ENCODE results near the gene KCP.

Gene KCP

GRCh38 chr7:128919881-128920799 lies 9.6 kb upstream of the KCP start:
- H3K4me3 ChIP-seq (ENCODE audit: low read length) = no peak overlapping the region
- no peak for DNase-seq (ENCODE audit: low read depth)
- TF ChIP-seq CTCF (IDR thresholded peaks at IDR 0.05; ENCODE audit: insufficient read depth, low read depth, low read length, missing control alignments) = no peak

- TF ChIP-seq CTCF (IDR thresholded peaks at IDR 0.05; ENCODE audit: insufficient read depth, low read depth, low read length, missing control alignments) = no peak
- H3K4me3 ChIP-seq (ENCODE audit: low read length) = no peak overlapping the region
- DNase-seq (ENCODE audit: low read depth) = no peak
Observed at GRCh38 chr7:128919241-128919640, 8.7 kb upstream of the KCP start.

GRCh38 chr7:128918016-128918665 lies 7.6 kb upstream of the KCP start:
- no peak for TF ChIP-seq CTCF (IDR thresholded peaks at IDR 0.05; ENCODE audit: insufficient read depth, low read depth, low read length, missing control alignments)
- no peak overlapping the region for H3K4me3 ChIP-seq (ENCODE audit: low read length)
- no peak for DNase-seq (ENCODE audit: low read depth)

GRCh38 chr7:128917122-128917521 lies 6.6 kb upstream of the KCP start:
- no peak overlapping the region for H3K4me3 ChIP-seq (ENCODE audit: low read length)
- TF ChIP-seq CTCF (IDR thresholded peaks at IDR 0.05; ENCODE audit: insufficient read depth, low read depth, low read length, missing control alignments) = no peak
- no peak for DNase-seq (ENCODE audit: low read depth)

- TF ChIP-seq CTCF (IDR thresholded peaks at IDR 0.05; ENCODE audit: insufficient read depth, low read depth, low read length, missing control alignments) = no peak
- no peak for DNase-seq (ENCODE audit: low read depth)
- H3K4me3 ChIP-seq (ENCODE audit: low read length) = no peak overlapping the region
Observed at GRCh38 chr7:128916643-128916915, 6.1 kb upstream of the KCP start.

GRCh38 chr7:128915841-128916642 lies 5.5 kb upstream of the KCP start:
- no peak for TF ChIP-seq CTCF (IDR thresholded peaks at IDR 0.05; ENCODE audit: insufficient read depth, low read depth, low read length, missing control alignments)
- H3K4me3 ChIP-seq (ENCODE audit: low read length) = peak overlapping the region; percentile 20
- DNase-seq (ENCODE audit: low read depth) = no peak

All from epithelial cell of esophagus (primary cell).